Brain microvascular endothelial cell (primary cell): ENCODE results near the gene ST6GALNAC6.
"Not testable (repeated sequence)": the region's sequence is repeated elsewhere in the genome, so short reads cannot be mapped to it uniquely, and the experiment has no call there.

ENCODE experiments used
- DNase-seq: peaks from one replicate; pipeline ENCODE4 v3.0.0-alpha.2; 2020
- H3K27ac ChIP-seq: fragments of 250-450 bp; sonication (Bioruptor Pico); 2 replicates; pipeline ENCODE4 v1.5.1; 2020; ENCODE audit warnings: mild to moderate bottlenecking, moderate library complexity
- H3K27me3 ChIP-seq: fragments of 250-450 bp; sonication (Bioruptor Pico); replicated peaks from 2 replicates; pipeline ENCODE4 v1.5.1; 2020; ENCODE audit warnings: mild to moderate bottlenecking
- H3K36me3 ChIP-seq: fragments of 250-450 bp; sonication (Bioruptor Pico); replicated peaks from 2 replicates; pipeline ENCODE4 v1.5.1; 2020; ENCODE audit warnings: mild to moderate bottlenecking
- H3K4me3 ChIP-seq: 2 replicates; pipeline ENCODE4 v1.5.1; 2011; ENCODE audit warnings: low read depth, mild to moderate bottlenecking, control low read depth, low read length, moderate library complexity
- in situ Hi-C: cut with HindIII; loops from 2 replicates; pipeline ENCODE4 v1.10.0; 2017; ENCODE audit warnings: low sequenced_read_pairs, low pct_ligation_motif_present
- TF ChIP-seq, protein P1 (sequence below): IDR thresholded peaks from 2 replicates; pipeline ENCODE4 v1.5.1; 2011; ENCODE audit warnings: low read depth, mild to moderate bottlenecking, moderate library complexity, low read length, control low read depth, inconsistent platforms; ENCODE audit errors: missing control alignments

ST6GALNAC6 gene

DNA sequence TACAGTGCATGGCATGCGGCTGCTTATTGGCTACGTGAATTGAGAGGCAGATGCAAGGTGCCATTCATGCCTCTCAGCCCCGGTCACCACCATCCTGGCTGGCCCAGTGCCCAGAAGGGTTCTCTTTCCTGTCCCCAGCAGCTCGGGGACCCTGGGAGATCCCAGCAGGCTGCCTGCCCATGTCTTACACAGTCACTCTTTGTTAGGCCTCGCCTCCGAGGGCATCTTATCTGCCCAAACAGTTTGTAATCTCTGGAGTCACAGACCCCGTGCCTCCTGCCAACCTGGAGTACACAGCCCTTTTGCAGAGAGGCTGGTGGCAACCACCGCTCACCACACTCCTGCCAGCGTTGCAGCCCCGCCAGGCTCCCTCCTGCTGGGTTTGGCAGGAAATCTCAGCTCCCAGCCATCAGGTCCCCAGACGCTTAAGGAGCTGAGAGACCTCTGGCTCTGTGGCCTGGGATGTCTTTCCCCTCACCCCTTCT is 14.9 kb downstream of the ST6GALNAC6 start:
- no peaks in the 10 kb centered on the region for H3K27me3 ChIP-seq

DNA sequence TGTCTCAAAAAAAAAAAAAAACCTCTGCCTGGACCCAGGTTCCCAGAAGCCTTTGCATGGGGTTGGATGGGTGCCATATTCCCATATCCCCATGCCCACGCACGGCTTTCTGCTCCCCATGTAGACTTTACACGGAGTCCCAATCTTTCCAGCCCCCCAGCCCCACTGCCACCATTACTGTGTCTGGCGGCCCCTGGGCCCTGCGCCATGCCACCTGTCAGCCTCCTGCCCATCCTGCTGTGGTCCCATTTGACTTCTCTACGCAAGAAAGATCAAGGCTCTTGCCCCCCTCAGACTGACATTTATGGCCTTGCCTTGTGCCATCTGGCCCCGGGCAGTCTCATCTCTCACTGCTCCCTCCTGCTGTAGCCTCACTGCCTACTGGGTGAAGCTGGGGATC is 15.4 kb downstream of the ST6GALNAC6 start:
- no peak for DNase-seq
- Histone ChIP-seq H3K4me3 (no peak overlapping the region), H3K27me3 (no peaks in the 10 kb centered on the region), H3K36me3 (peaks cover 31% of the 10 kb centered on the region), H3K27ac (no peak overlapping the region)
- in situ Hi-C loops, result no loop called here
- TF ChIP-seq, protein P1, sequence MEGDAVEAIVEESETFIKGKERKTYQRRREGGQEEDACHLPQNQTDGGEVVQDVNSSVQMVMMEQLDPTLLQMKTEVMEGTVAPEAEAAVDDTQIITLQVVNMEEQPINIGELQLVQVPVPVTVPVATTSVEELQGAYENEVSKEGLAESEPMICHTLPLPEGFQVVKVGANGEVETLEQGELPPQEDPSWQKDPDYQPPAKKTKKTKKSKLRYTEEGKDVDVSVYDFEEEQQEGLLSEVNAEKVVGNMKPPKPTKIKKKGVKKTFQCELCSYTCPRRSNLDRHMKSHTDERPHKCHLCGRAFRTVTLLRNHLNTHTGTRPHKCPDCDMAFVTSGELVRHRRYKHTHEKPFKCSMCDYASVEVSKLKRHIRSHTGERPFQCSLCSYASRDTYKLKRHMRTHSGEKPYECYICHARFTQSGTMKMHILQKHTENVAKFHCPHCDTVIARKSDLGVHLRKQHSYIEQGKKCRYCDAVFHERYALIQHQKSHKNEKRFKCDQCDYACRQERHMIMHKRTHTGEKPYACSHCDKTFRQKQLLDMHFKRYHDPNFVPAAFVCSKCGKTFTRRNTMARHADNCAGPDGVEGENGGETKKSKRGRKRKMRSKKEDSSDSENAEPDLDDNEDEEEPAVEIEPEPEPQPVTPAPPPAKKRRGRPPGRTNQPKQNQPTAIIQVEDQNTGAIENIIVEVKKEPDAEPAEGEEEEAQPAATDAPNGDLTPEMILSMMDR, result no peak

More for the DNA sequence above, 14.9 kb downstream of the ST6GALNAC6 start:
- TF ChIP-seq, protein P1, result no peak
- in situ Hi-C loops, result no loop called here
- Histone ChIP-seq H3K36me3 (peaks cover 31% of the 10 kb centered on the region), H3K4me3 (no peak overlapping the region), H3K27ac (no peak overlapping the region)
- DNase-seq, result no peak

DNA sequence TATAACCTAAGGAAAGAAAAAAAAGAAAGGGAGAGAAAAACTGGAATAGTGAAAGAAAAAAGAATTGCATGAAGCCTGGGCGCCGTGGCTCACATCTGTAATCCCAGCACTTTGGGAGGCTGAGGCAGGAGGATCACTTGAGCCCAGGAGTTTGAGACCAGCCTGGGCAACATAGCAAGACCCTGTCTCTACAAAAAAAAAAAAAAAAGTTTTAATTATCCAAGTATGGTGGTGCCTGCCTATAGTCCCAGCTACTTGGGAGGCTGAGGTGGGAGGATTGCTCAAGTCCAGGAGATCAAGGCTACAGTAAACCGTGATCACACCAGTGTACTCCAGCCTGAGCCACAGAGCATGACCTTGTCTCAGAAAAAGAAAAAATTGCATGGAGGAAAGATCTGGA is 17.7 kb downstream of the ST6GALNAC6 start:
- H3K4me3 ChIP-seq, H3K27ac ChIP-seq, DNase-seq, H3K27me3 ChIP-seq, in situ Hi-C loops: not testable (repeated sequence)
- peaks cover 11% of the 10 kb centered on the region for H3K36me3 ChIP-seq

DNA sequence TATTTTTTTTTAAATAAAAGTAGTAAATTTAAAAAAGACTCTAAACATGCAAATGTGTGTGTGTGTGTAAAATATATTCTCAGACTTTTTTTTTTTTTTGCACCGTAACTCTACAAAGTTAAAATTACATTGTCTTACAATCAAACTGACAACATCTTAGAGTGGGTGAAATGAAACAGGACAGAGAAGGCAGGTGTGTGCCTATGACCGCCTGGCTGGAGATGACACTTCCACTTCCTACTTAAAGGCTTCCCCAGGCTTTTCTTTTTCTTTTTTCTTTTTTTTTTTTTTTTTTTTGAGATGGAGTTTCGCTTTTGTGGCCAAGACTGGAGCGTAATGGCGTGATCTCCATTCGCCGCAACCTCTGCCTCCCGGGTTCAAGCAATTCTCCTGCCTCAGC is 19.3 kb downstream of the ST6GALNAC6 start:
- Histone ChIP-seq H3K36me3 (peaks cover 4% of the 10 kb centered on the region), H3K27me3 (no peaks in the 10 kb centered on the region), H3K27ac (no peak overlapping the region), H3K4me3 (no peak overlapping the region)
- TF ChIP-seq, protein P1, result no peak
- in situ Hi-C loops, result no loop called here
- no peak for DNase-seq

DNA sequence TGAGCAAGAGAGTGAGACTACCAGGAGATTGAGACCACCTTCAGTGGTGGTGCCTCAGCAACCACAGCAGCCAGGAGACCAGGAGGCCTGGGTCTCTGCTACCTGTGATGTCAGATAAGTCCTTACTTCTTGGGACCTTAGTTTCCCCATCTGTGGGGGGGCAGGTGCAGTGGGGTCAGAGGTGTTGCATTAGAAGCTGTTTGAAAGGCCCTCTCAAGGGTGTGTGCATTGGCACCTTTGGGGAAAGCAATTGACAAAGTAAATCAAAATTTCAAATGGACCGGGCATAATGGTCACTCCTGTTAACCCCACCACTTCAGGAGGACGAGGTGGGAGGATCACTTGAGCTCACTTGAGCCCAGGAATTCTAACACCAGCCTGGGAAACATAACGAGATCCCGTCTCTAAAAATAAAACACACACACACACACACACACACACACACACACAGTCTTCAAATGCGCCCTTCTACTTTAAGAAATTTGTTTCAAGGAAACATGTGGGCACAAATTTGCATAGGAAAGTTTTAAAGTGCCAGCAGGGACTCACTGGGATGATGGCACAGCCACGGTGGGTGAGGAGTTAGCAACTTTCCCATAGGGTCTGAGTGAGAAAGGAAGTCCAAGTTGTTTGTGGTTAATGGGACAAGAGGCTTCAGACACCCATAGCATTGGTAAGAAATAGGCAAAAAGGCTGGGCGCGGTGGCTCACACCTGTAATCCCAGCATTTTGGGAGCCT is 20.6 kb downstream of the ST6GALNAC6 start:
- in situ Hi-C loops, result no loop called here
- Histone ChIP-seq H3K4me3 (no peak overlapping the region), H3K27ac (no peak overlapping the region)

DNA sequence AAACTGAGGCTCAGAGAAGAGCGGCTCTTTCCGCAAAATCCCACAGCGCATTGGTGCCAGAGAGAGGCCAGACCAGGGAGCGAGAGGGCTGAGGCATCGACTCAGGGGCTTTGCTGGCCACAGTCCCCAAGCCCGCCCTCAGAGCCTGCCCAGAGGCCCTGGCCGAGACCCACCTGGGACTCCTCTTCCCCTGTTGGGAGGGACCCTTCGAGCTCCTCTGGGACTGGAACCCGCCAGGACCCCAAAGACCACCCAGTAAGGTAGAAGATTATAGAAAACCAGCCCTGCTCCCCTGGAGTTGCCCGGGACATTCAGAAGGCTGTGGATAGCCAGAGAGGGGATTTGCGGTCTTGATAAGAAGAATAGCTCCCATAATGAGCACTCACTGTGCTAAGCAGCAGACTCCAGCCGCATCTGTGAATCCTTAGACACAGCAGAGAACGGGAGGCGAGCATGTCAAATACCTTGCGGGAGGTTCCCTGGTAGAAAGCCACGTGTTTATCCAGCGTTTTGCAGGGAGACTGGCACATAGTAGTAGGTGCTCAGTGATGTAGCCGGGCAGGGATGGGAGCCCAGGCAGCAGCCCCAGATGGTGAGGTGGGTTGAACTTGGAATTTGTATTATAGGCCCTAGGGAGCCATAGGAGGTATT is 21.3 kb downstream of the ST6GALNAC6 start:
- Histone ChIP-seq H3K27ac (no peak overlapping the region), H3K4me3 (peak overlapping the region; percentile 62), H3K27me3 (no peaks in the 10 kb centered on the region), H3K36me3 (no peaks in the 10 kb centered on the region)
- in situ Hi-C loops, result no loop called here
- no peak for DNase-seq
- TF ChIP-seq, protein P1, result no peak

More for the DNA sequence above, 20.6 kb downstream of the ST6GALNAC6 start:
- Histone ChIP-seq H3K36me3 (no peaks in the 10 kb centered on the region), H3K27me3 (no peaks in the 10 kb centered on the region)
- TF ChIP-seq, protein P1, result no peak
- no peak for DNase-seq
